ENCODE results near the gene STX8. TPM values are rescaled to one million over a fixed set of nuclear protein-coding genes. Genes with fewer than 3 reads are reported as not detected.

Gene STX8
- total RNA-seq, 1 donor from 2014 or later: 54.8 TPM

DNA sequence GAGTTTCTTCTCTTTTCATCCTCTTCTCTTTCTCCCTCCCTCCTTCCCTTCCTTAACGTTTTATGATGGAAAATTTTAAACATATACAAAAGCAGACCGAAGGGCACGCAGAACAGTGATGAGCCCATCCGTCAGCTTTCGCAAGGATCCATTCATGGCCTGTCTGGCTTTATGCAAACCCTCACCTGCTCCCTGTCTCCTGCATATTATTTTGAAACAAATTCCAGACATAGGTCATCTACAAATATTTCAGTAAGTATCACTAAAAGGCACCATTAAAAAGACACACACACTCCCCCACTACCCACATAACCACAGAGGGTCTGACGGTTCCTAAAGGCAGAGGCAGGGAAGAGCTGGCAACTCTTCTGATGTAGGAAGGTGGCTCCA is 319.3 kb downstream of the STX8 start:
- Histone ChIP-seq H3K4me1 (ENCODE audit: insufficient read depth, low read length) (peaks cover 19% of the 10 kb centered on the region), H3K79me2 (ENCODE audit: insufficient read depth, low read length) (no peaks in the 10 kb centered on the region), H3K9me3 (ENCODE audit: insufficient read depth, low read depth, low read length) (no peaks in the 10 kb centered on the region), H3K27ac (ENCODE audit: low read depth, low read length) (no peak overlapping the region), H3K36me3 (ENCODE audit: insufficient read depth, low read length) (no peaks in the 10 kb centered on the region), H3K4me2 (ENCODE audit: low read length) (peak overlapping the region; percentile 36), H3K9ac (ENCODE audit: low read length) (no peak overlapping the region), H3K4me3 (ENCODE audit: insufficient read depth, low read depth, low read length) (no peak overlapping the region), H4K20me1 (ENCODE audit: insufficient read depth, low read length) (peaks cover 4% of the 10 kb centered on the region), H3K27me3 (ENCODE audit: insufficient read depth, low read length) (no peaks in the 10 kb centered on the region), H2AFZ (ENCODE audit: low read depth, low read length) (no peak overlapping the region)
- TF ChIP-seq EZH2 (IDR thresholded peaks at IDR 0.05; ENCODE audit: insufficient read depth, low read length): no peak
- TF ChIP-seq, protein P1, sequence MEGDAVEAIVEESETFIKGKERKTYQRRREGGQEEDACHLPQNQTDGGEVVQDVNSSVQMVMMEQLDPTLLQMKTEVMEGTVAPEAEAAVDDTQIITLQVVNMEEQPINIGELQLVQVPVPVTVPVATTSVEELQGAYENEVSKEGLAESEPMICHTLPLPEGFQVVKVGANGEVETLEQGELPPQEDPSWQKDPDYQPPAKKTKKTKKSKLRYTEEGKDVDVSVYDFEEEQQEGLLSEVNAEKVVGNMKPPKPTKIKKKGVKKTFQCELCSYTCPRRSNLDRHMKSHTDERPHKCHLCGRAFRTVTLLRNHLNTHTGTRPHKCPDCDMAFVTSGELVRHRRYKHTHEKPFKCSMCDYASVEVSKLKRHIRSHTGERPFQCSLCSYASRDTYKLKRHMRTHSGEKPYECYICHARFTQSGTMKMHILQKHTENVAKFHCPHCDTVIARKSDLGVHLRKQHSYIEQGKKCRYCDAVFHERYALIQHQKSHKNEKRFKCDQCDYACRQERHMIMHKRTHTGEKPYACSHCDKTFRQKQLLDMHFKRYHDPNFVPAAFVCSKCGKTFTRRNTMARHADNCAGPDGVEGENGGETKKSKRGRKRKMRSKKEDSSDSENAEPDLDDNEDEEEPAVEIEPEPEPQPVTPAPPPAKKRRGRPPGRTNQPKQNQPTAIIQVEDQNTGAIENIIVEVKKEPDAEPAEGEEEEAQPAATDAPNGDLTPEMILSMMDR (IDR thresholded peaks at IDR 0.05; ENCODE audit: insufficient read depth, low read depth, low read length): no peak
- no peak overlapping the region for H3K27ac Mint-ChIP-seq (ENCODE audit: unreplicated experiment)
- no peaks in the 10 kb centered on the region for H3K9me3 Mint-ChIP-seq (ENCODE audit: unreplicated experiment)
- no peaks in the 10 kb centered on the region for H3K36me3 Mint-ChIP-seq (ENCODE audit: low read depth, unreplicated experiment)
- no peaks in the 10 kb centered on the region for H3K27me3 Mint-ChIP-seq (ENCODE audit: low read depth, unreplicated experiment)
- no peak for DNase-seq (ENCODE audit: low read depth)
- no peak overlapping the region for H3K4me3 Mint-ChIP-seq (ENCODE audit: unreplicated experiment)
- H3K4me1 Mint-ChIP-seq (ENCODE audit: low read depth, unreplicated experiment): peaks cover 33% of the 10 kb centered on the region
- FAIRE-seq: no peak

DNA sequence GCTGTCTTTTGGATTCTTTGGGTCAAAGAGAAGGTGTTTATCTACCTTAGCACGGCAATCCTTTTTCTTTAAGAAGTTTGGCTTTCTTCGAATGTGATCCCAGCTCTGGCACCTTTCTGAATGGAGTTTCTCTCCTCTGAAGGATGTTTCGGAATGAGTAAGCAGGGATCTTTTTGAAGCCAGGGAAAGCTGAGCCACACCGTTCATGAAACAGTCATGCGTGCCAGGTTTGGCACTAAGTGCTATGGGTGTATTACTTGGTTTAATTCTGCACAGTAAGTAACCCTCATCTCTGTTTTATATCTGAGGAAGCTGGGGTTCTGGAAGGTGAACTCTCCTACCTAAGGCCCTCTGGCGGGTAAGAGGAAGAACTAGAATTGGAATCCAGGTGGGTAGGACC is 319.8 kb downstream of the STX8 start:
- DNase-seq (ENCODE audit: low read depth) (no peak), FAIRE-seq (no peak)
- Histone ChIP-seq H4K20me1 (ENCODE audit: insufficient read depth, low read length) (peaks cover 4% of the 10 kb centered on the region), H3K4me1 (ENCODE audit: insufficient read depth, low read length) (peaks cover 19% of the 10 kb centered on the region), H3K79me2 (ENCODE audit: insufficient read depth, low read length) (no peaks in the 10 kb centered on the region), H3K4me3 (ENCODE audit: insufficient read depth, low read depth, low read length) (no peak overlapping the region), H3K9me3 (ENCODE audit: insufficient read depth, low read depth, low read length) (no peaks in the 10 kb centered on the region), H3K27me3 (ENCODE audit: insufficient read depth, low read length) (no peaks in the 10 kb centered on the region), H3K4me2 (ENCODE audit: low read length) (no peak overlapping the region), H3K27ac (ENCODE audit: low read depth, low read length) (no peak overlapping the region), H2AFZ (ENCODE audit: low read depth, low read length) (no peak overlapping the region), H3K36me3 (ENCODE audit: insufficient read depth, low read length) (no peaks in the 10 kb centered on the region), H3K9ac (ENCODE audit: low read length) (no peak overlapping the region)
- Mint-ChIP-seq H3K27me3 (ENCODE audit: low read depth, unreplicated experiment) (no peaks in the 10 kb centered on the region), H3K4me1 (ENCODE audit: low read depth, unreplicated experiment) (peaks cover 33% of the 10 kb centered on the region), H3K9me3 (ENCODE audit: unreplicated experiment) (no peaks in the 10 kb centered on the region), H3K4me3 (ENCODE audit: unreplicated experiment) (no peak overlapping the region), H3K36me3 (ENCODE audit: low read depth, unreplicated experiment) (no peaks in the 10 kb centered on the region), H3K27ac (ENCODE audit: unreplicated experiment) (no peak overlapping the region)
- TF ChIP-seq, protein P1 (IDR thresholded peaks at IDR 0.05; ENCODE audit: insufficient read depth, low read depth, low read length): no peak
- no peak for TF ChIP-seq EZH2 (IDR thresholded peaks at IDR 0.05; ENCODE audit: insufficient read depth, low read length)

DNA sequence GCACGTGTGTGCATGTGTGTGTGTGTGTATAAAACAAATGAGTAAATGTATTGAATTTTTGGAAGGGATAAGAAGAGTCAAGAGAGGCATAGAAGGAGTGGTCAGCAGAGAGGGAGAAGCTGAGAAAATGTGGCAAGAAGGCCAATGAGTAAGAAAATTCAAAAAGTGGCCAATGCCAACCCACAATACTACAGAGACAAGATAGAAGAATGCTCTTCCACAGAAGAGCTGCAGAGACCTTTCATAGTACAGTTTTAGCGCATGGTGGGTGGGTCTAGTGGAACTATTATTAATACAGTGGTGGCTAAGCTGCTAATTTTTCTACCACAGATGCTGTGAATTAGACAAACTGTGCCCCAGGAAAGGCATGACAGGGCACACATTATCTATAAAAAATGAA is 320.8 kb downstream of the STX8 start:
- TF ChIP-seq EZH2 (IDR thresholded peaks at IDR 0.05; ENCODE audit: insufficient read depth, low read length): no peak
- TF ChIP-seq, protein P1 (IDR thresholded peaks at IDR 0.05; ENCODE audit: insufficient read depth, low read depth, low read length): no peak
- Histone ChIP-seq H2AFZ (ENCODE audit: low read depth, low read length) (no peak overlapping the region), H3K9ac (ENCODE audit: low read length) (no peak overlapping the region), H3K79me2 (ENCODE audit: insufficient read depth, low read length) (no peaks in the 10 kb centered on the region), H3K36me3 (ENCODE audit: insufficient read depth, low read length) (no peaks in the 10 kb centered on the region), H3K4me2 (ENCODE audit: low read length) (no peak overlapping the region), H3K9me3 (ENCODE audit: insufficient read depth, low read depth, low read length) (no peaks in the 10 kb centered on the region), H4K20me1 (ENCODE audit: insufficient read depth, low read length) (peaks cover 4% of the 10 kb centered on the region), H3K27ac (ENCODE audit: low read depth, low read length) (no peak overlapping the region), H3K4me1 (ENCODE audit: insufficient read depth, low read length) (peaks cover 19% of the 10 kb centered on the region), H3K4me3 (ENCODE audit: insufficient read depth, low read depth, low read length) (no peak overlapping the region), H3K27me3 (ENCODE audit: insufficient read depth, low read length) (no peaks in the 10 kb centered on the region)
- Mint-ChIP-seq H3K27me3 (ENCODE audit: low read depth, unreplicated experiment) (no peaks in the 10 kb centered on the region), H3K27ac (ENCODE audit: unreplicated experiment) (no peak overlapping the region), H3K4me1 (ENCODE audit: low read depth, unreplicated experiment) (peaks cover 31% of the 10 kb centered on the region), H3K36me3 (ENCODE audit: low read depth, unreplicated experiment) (peaks cover 1% of the 10 kb centered on the region), H3K4me3 (ENCODE audit: unreplicated experiment) (no peak overlapping the region), H3K9me3 (ENCODE audit: unreplicated experiment) (no peaks in the 10 kb centered on the region)
- DNase-seq (ENCODE audit: low read depth): no peak
- no peak for FAIRE-seq

Measured in astrocyte (in vitro differentiated cells and primary cell).